ENCODE data around the gene COL4A2.

COL4A2 gene

GRCh38 chr13:110533771-110534670 is 226.9 kb downstream of the COL4A2 start:
- no peak overlapping the region for H3K4me3 ChIP-seq (ENCODE audit: low read depth, low read length)
- no peak for DNase-seq (ENCODE audit: low read depth)
- TF ChIP-seq CTCF (IDR thresholded peaks at IDR 0.05; ENCODE audit: insufficient read depth, low read depth, low read length, missing control alignments), result no peak

- no peak overlapping the region for H3K4me3 ChIP-seq (ENCODE audit: low read depth, low read length)
- no peak for DNase-seq (ENCODE audit: low read depth)
These were observed 228.4 kb downstream of the COL4A2 start for GRCh38 chr13:110535526-110535925.

GRCh38 chr13:110536006-110536693 is 229.1 kb downstream of the COL4A2 start:
- no peak for DNase-seq (ENCODE audit: low read depth)
- no peak overlapping the region for H3K4me3 ChIP-seq (ENCODE audit: low read depth, low read length)
- no peak for TF ChIP-seq CTCF (IDR thresholded peaks at IDR 0.05; ENCODE audit: insufficient read depth, low read depth, low read length, missing control alignments)

More at GRCh38 chr13:110535526-110535925, 228.4 kb downstream of the COL4A2 start:
- TF ChIP-seq CTCF (IDR thresholded peaks at IDR 0.05; ENCODE audit: insufficient read depth, low read depth, low read length, missing control alignments), result no peak

GRCh38 chr13:110538632-110539031 is 231.5 kb downstream of the COL4A2 start:
- TF ChIP-seq CTCF (IDR thresholded peaks at IDR 0.05; ENCODE audit: insufficient read depth, low read depth, low read length, missing control alignments), result no peak
- DNase-seq (ENCODE audit: low read depth), result no peak
- no peak overlapping the region for H3K4me3 ChIP-seq (ENCODE audit: low read depth, low read length)

GRCh38 chr13:110539894-110540293 is 232.8 kb downstream of the COL4A2 start:
- no peak for DNase-seq (ENCODE audit: low read depth)
- no peak overlapping the region for H3K4me3 ChIP-seq (ENCODE audit: low read depth, low read length)
- no peak for TF ChIP-seq CTCF (IDR thresholded peaks at IDR 0.05; ENCODE audit: insufficient read depth, low read depth, low read length, missing control alignments)

GRCh38 chr13:110540871-110541525 is 233.9 kb downstream of the COL4A2 start:
- no peak for TF ChIP-seq CTCF (IDR thresholded peaks at IDR 0.05; ENCODE audit: insufficient read depth, low read depth, low read length, missing control alignments)

More at GRCh38 chr13:110540871-110541525, 233.9 kb downstream of the COL4A2 start:
- no peak overlapping the region for H3K4me3 ChIP-seq (ENCODE audit: low read depth, low read length)
- no peak for DNase-seq (ENCODE audit: low read depth)
